HT-29 (cell line): ENCODE measurements around the gene XAB2. TPM values are rescaled to one million over a fixed set of nuclear protein-coding genes. Genes with fewer than 3 reads are reported as not detected.
A peak's percentile ranks its signal among the peaks of the same experiment; 100 is the strongest.

ENCODE experiments used
- DNase-seq: peaks from one replicate; pipeline ENCODE4 v3.0.0-alpha.2; 2015; ENCODE audit warnings: low spot score
- total RNA-seq: library from RNA; depleted of rRNA; stranded (reverse); fragments of >200 nt; shearing (Covaris generic); gene quantifications from 2 replicates; pipeline ENCODE4 v1.2.3, GENCODE V29; 2014; rRNA removed

Gene XAB2
- 48.4 and 51.9 TPM in 2 replicates for total RNA-seq

DNA sequence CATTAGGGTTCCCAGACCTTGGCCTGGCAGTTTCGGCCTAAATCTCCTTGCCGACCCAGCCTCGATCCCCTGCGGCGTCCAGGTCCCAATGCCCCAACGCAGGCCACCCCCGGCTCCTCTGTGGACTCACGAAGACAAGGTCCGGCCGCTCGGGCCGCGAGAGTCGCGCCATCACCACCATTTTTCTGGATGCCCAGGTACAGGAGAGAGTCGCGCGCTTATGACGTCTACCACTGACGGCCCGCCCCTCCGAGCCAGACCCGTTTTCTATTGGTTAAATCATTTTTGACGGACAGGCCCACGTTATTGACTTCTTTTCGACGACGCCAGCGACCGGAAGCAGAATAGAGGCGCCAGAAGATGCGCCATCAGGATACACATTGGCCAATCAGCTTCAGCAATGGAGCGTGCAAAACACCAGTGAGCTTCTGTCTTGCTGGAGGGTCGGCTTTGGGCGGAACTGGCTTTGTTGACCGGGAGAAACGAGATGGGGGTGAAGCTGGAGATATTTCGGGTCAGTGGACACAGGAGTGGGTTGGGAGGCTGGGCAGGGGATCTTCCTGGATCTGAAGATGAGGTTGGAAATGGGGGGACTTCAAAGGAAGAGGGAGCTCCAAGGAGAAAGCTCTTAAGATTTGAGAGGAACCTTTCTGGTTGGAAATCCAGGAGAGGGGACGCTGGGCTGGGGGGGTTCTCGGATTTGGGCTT is at the start of gene XAB2, which contains the start of gene PET100:
TSS of gene XAB2 (minus strand) at position 199 of the 708 bp plus-strand sequence. CDS start at position 181, 18 bp downstream.
TSS of gene PET100 (plus strand) at position 447 of the 708 bp plus-strand sequence. CDS start at position 488, 41 bp downstream.
- peak; percentile 94 for DNase-seq

DNA sequence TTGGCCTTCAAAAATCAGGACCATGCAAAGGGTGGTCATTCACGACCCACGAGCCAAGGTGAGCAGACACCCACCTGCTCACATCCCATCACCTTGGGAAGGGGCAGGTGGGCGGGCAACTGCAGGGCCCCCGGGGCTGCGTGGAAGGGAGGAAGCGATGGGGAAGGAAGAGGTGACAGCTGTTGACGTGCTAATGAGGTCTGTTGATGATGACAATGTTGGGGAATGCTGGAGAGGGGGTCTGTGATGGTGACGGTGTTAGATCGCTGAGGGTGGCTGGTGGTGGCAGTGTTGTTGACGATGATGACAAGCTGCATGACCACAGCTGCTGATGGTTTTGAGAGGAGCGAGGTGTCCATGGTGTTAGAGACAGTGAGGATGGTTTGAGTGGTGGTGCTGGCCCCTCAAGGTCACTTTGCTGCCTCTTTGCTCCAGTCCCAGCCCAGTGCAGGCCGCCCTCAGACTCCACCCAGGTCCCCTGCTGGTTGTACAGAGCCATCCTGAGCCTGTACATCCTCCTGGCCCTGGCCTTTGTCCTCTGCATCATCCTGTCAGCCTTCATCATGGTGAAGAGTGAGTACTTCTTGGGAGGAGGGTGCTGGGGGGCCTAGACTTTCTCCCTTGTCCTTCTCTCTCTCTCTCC is 48.4 kb upstream of the XAB2 start:
- no peak for DNase-seq

DNA sequence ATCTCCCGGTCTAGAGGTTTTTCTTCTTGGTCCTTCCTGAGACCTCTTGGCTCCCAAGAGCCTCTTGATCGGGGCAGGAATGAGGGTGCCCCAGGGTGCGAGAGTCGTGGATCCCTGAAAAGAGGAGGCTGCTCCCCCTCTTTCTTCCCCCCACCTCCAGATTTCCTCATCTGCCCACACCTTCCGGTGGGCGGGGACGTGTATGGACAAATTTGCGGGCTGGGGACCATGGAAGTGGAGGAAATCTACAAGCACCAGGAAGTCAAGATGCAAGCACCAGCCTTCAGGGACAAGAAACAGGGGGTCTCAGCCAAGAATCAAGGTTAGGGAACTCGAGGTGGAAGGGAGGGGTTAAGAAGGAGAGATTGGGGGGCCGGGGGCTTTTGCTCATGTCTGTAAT is 47.5 kb upstream of the XAB2 start, which contains the start of gene MCEMP1:
TSS of gene MCEMP1 (plus strand) at position 237 of the 400 bp plus-strand sequence. CDS start at position 268, 31 bp downstream.
- DNase-seq: no peak

DNA sequence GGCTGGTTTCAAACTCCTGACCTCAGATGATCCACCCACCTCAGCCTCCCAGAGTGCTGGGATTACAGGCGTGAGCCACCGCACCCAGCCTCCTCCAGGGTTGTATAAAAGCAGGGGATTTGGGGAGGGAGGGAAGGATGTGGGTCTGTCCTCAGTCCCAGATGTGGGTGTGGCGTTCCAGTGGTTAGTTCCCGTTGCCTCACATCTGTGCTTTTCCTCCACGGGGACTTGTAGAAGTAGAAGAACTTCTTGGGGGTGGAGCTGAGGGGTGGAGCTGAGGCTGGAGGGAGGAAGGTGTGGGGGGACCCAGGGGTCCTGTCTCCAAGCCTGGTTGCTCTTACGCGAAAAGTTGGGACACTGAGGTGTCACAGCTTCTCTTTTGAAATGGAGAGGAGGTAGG is 47.0 kb upstream of the XAB2 start:
- DNase-seq: no peak

DNA sequence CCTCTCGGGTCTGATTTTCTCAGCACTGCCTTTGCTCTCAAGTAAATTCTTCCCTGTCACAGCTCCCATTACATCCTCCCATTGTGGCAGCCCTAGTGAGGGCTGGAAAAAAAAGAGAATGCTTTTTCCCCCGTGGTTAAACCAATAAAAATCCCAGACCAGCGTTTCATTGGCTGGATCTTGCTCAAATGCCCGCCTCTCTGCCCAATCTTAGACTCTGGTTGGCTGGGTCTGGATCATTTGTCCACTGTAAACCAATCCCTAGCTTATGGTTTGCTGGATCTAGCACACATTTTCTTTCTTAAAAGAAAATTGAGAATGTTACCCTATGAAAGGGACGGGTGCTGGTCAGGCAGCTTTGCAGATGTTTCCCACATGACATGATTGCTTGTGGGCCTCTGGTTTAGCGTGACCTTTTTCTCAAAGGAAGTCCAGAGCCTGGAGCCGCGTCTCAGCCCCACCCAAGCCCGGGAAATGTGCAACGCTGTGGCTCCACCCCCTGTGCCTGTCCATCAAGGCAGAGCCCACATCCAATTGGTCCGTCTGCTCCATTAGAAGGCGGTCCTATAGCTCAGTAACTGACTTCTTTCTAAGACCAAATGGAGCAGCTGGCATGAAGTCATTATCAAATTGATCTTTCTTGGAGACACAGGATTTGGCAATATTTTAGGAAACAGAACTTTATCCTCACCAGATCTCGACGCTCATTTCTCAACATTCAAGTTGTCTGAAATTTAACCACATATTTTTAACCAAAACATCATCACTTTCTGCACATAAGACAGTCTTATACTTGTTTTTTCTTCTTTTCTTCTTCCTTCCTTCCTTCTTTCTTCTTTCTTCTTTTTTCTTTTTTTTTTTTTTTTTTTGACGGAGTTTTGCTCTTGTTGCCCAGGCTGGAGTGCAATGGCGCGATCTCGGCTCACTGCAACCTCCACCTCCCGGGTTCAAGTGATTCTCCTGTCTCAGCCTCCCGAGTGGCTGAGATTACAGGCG is 45.0 kb upstream of the XAB2 start:
- DNase-seq: peak; percentile 58

DNA sequence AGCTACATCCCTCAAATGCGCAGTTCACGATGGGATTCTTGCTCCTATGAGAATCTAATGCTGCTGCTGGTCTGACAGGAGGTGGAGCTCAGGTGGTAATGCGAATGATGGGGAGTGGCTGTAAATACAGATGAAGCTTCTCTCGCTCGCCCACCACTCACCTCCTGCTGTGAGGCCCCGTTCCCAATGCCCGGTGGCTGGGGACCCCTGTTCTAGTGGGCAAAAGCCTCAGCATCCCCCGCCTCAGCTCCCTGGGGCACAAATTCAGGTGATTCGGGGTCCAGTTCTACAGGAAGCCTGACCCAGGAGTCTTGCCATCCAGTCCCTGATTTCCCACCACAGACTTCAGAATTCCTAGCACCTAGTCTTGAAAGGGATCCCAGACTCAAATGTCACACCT is 43.2 kb upstream of the XAB2 start:
- DNase-seq: no peak

DNA sequence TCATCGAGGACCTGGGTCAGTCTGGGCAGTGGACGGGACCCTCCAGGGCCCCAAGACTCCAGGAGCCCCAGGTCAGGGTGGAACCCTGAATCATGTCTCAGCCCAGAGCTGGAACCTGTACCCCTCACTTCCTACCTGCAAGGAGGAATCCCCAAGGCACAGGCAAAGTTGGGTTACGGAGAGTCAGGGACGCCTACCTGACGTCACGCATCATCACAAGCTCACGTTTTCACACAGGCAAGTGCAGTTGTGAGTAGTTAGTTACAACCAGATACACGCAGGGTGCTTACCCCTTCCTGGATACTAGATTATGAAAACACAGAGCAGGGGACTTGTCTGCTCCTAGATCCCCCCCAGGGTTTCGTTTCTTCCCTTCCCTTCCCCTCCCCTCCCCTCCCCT is 41.4 kb upstream of the XAB2 start:
- DNase-seq: no peak

DNA sequence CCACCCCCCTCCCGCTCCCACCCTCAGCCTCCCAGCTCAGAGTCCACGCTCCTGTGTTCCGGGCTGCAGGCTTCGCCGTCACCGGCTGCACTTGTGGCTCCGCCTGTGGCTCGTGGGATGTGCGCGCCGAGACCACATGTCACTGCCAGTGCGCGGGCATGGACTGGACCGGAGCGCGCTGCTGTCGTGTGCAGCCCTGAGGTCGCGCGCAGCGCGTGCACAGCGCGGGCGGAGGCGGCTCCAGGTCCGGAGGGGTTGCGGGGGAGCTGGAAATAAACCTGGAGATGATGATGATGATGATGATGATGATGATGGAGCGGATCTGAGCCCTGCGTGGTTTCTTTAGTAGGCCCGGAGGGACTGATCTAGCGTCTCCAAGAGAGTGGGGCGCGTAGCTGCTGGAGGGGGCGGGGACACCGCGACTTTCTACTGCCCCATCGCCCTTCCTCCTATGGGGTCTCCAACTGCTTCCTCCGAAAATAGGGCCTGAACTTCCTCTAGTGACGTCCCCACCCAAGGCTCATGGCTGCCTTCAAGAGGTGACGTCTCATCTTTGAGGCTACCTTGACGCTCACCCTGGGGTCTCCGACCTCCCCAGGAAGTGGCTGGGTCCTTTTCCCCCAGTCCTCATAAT is 40.9 kb upstream of the XAB2 start:
- DNase-seq: no peak

DNA sequence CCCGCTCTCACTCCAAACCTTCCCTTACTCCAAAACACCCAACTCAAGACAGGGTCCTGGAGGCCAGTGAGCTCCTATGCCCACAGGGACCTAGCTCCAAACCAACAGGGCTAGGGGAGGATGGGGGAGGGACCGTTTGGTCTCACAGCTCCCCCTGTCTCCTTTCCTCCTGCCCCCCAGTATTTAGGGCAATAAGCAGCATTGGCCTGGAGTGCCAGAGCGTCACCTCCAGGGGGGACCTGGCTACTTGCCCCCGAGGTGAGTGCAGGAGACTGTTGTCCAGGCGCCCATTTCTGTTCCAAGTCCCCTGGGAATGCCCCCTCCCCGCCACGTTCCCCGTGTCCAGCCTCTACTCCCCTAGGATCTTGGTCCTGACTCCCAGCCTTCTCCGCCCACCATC is 40.3 kb upstream of the XAB2 start:
- DNase-seq: no peak

DNA sequence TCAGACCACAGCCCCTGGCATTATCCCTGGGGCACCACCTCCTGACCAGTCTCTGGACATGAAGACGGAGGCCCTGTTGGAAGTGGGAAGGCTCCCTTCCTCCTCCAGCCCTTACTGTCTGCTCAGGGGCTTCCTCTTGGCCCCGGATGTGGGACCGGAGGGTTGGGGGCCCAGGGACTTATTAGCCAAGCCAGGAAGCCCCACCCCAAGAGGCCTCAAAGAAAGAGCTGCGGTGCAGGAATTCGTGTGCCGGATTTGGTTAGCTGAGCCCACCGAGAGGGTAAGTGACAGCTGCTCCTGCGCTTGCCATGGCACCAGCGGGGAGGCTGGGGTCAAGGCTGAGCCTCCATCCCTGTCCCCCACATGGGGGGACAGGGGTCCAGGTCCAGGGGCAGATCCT is 39.5 kb upstream of the XAB2 start, which contains the start of gene RETN:
TSS of gene RETN (plus strand) at position 208 of the 400 bp plus-strand sequence. CDS start 278 bp downstream, outside the sequence.
- no peak for DNase-seq

DNA sequence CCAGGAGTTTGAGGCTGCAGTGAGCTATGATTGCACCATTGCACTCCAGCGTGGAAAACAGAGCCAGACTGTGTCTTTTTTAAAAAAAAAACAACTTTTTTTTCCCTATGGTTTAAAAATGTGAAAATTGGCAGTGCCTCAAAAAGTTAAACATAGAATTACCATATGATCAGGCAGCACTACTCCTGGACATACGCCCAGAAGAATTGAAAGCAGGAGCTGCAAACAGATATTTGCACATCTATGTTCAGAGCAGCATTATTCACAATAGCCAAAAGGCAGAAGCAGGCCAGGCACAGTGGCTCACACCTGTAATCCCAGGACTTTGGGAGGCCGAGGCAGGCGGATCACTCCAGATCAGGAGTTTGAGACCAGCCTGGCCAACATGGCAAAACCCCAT is 35.7 kb upstream of the XAB2 start:
- no peak for DNase-seq

DNA sequence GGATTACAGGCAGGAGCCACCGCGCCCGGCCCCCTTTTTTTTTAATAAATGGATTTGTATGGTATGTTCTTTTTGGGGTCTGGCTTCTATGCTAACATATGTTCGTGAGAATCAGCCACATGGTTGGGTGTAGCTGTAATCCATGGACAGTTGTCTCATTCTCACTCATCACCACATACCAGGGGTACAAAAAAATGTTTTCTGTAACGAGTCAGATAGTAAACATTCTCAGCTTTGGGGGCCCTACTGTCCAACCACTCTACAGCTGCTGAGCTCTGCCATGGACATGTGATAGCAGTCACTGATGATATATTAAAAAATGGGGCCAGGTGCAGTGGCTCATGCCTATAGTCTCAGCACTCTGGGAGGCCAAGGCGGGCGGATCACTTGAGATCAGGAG is 34.4 kb upstream of the XAB2 start:
- DNase-seq: no peak

DNA sequence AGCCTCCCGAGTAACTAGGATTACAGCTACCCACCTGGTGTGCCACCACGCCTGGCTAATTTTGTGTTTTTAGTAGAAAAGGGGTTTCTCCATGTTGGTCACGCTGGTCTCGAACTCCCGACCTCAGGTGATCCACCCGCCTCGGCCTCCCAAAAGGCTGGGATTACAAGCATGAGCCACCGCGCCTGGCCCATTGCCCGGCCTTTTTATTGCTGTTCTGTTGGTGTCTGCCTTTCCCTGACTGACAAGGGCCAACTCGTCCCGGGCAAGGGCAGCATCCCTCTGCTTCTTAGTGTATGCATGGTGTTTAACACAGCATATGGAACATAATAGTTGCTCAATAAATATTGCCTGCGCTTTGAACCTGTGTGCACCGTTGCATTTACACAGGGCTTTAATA is 33.3 kb upstream of the XAB2 start:
- no peak for DNase-seq

DNA sequence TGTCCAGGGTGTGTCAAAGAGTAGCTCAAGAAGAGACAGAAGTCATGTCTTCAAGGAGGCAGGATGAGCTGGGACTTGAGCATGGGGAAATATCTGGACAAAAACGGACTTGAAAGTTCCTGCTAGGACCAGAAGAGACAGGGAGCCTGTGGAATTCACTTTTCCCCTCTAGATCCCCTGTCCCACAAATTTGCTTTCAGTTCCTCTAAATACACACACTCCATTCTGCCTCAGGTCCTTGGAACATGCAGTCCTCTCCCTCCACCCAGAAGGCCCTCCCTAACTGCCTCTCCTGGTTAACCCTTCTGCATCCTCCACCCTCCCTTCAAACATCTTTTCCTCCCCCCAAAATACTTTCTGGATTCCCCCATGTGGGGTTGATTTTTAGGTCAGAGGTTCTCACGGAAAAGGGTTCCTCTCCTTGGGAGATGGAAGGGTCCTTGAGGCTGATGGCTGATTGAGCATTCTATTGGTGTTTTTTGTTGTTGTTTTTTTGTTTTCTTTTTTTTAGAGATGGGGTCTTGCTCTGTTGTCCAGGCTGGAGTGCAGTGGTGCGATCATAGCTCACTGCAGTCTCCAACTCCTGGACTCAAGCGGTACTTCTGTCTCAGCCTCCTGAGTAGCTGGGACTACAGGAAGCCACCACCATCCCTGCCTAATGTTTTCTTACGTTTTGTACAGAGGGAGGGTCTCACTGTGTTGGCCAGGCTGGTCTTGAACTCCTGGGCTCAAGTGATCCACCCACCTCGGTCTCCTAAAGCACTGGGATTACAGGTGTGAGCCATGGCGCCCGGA is 32.6 kb upstream of the XAB2 start:
- no peak for DNase-seq

DNA sequence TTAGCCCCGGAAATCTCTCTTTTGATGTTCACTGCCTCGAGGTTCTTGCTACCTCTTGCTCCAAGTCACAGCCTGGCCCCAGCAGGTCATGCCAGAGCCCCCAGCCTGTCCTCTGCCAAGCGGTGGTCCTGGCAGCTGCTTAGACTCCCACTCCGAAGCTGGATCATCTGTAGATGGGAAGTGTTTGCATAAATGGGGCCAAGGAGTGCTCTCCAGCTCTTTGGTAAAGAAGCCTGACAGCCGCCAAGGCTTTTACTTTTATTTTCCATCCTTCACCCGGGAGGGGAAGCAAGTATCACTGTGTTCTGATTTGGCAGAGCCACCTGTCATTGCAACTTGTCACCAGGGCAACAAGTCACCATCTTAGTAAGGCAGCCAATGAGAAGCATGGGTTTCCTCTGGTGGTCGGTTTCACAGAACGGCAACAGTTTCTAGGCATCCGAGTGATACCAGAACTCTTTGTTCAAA is 28.9 kb upstream of the XAB2 start:
- no peak for DNase-seq

DNA sequence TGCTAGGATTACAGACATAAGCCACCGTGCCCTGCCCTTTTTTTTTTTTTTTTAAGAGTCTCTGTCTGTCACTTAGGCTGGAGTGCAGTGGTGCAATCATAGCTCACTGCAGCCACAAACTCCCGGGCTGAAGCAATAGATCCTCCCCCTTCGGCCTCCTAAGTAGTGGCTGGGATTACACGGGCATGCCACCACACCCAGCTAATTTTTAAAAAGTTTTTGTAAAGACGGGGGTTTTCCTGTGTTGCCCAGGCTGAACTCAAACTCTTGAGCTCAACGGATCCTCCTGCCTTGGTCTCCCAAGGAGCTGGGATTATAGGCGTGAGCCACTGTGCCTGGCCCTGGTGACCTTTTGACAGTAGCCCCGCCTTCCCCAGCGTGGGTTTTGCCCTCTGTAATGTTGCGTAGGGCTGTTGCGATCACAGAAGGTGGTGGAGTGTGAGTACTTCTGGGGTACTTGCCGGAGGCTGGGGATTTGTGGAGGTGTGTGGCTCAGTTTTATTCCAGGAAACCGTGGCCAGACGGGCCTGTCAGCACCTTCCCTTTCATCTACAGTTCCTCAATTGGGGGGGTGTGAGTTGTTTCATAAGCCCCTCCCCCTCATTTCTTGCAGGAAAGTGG is 27.9 kb upstream of the XAB2 start:
- no peak for DNase-seq

DNA sequence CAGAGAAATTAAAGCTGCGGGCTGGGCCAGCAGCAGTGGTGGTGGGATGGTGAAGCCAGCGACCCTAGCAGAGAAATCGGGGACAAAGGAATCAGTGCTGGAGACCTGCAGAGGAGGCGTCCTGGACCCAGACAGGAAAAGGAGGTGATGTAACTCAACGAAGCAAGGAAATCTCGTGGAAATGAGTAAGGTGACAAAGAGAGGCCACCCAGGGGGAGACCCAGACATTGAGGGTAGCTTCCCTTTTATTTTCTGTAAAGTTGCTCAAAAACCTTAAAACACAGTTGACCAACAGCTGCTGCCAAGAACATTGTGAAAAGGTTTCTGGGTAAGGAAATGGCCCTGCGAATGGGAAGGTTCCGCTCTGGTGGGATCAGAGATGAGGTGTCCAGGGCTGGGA is 26.2 kb upstream of the XAB2 start:
- DNase-seq: no peak

DNA sequence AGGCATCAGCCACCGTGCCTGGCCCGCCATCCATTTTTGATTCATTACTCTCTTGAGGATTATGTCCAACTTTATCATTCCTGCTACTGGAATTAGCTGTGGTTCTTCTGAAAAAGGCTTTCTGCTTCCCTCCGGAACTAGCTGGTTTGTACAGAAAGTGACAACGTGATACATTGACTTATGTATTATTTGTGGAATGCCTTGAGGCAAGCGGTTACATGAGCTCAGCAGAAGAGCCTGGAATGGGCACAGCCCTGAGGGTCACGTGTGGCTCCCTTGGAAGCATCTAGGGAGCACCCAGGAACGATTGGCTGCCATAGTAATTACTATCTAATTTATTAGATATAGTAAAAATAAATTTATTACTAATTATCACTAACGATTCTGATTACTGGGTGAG is 25.1 kb upstream of the XAB2 start:
- DNase-seq: no peak

DNA sequence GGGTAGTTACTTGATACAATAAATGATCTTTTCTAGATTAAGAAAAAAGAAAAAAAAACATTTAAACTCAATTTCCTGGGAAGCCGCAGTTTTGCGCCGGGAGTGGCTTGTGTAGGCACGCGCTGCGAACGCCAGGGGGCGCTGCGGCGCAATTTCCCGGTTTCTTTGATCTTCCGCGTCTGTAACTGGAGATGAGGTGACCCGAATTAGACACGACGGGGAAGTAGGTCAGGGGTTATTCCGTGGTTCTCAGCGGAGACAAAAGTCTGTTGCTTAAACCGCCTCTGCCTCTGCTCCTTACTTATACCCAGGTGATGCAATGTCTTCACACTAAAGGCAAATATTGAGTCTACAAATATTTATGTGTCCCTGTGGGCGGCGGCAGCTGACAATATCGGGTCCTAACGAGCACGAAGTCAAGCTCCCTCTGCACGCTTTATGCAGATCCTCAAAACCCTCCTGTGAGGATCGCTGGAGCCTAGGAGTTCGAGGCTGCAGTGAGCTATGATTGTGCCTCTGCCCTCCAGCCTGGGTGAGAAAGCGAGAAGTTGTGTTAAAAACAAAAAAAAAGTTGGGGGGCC is 22.8 kb upstream of the XAB2 start:
- peak; percentile 67 for DNase-seq
